ENCODE results near the gene CLEC4C.
"Not testable (repeated sequence)": the region's sequence is repeated elsewhere in the genome, so short reads cannot be mapped to it uniquely, and the experiment has no call there.

CLEC4C gene

DNA sequence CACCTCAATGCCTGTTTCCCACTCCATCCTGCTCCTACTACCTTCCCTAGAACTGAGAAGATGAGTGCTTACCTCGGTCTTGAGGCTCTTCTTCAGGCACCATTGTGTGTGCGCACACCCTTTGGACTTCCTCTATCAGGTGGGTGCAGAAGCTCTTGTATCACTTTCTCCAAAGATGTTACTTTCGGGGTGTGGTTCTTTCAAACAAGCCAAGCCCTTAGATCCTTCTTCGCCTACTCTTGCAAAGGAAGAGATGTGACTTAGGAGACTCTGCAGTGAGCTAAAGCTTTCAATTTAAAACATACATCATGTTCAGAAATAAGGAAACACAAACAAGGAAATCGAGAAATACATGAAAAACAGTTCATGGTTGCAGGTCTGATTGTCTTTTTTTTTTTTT is at the start of gene CLEC4C:
Gene CLEC4C, minus strand, starts transcription at position 130 of the 400 bp plus-strand sequence. Its CDS starts 27 bp downstream, at position 103.
- no peak for DNase-seq

GRCh38 chr12:7793211-7793610 is 46.0 kb upstream of the CLEC4C start:
- DNase-seq = no peak

DNA sequence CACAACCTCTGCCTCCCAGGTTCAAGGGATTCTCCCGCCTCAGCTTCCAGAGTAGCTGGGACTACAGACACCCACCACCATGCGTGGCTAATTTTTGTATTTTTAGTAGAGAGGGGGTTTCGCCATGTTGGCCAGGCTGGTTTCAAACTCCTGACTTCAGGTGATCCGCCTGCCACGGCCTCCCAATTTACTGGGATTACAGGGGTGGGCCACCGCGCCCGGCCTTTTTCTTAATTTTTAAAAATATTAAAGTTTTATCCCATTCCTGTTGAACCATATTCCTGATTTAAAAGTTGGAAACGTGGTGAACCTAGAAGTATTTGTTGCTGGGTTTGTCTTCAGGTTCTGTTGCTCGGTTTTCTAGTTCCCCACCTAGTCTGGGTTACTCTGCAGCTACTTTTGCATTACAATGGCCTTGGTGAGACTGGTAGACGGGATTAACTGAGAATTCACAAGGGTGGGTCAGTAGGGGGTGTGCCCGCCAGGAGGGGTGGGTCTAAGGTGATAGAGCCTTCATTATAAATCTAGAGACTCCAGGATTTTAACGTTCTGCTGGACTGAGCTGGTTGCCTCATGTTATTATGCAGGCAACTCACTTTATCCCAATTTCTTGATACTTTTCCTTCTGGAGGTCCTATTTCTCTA is 41.8 kb upstream of the CLEC4C start, which contains the start of gene NANOG:
Gene NANOG, plus strand, starts transcription at position 519 of the 645 bp plus-strand sequence. CDS start 213 bp downstream, outside the sequence.
- not testable (repeated sequence) for DNase-seq

GRCh38 chr12:7788294-7788660 is 41.1 kb upstream of the CLEC4C start:
- DNase-seq = no peak

- DNase-seq = no peak
Measured at GRCh38 chr12:7787574-7788293, 40.6 kb upstream of the CLEC4C start.

- DNase-seq = no peak
Measured at GRCh38 chr12:7784701-7785100, 37.5 kb upstream of the CLEC4C start.

- DNase-seq = not testable (repeated sequence)
Measured at GRCh38 chr12:7783433-7783832, 36.3 kb upstream of the CLEC4C start.

DNA sequence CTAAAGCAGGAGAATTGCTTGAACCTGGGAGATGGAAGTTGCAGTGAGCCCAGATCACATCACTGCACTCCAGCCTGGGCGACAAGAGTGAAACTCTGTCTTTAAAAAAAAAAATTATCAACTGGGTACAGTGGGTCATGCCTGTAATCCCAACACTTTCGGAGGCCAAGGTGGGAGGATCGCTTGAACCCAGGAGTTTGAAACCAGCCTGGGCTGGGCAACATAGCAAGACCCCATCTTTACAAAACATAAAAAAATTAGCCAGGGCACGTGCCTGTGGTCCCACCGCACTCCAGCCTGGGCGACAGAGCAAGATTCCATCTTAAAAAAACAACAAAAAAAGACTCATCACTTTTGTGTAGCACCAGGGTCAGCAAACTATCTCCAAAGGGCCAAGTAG is 34.9 kb upstream of the CLEC4C start:
- DNase-seq = no peak

DNA sequence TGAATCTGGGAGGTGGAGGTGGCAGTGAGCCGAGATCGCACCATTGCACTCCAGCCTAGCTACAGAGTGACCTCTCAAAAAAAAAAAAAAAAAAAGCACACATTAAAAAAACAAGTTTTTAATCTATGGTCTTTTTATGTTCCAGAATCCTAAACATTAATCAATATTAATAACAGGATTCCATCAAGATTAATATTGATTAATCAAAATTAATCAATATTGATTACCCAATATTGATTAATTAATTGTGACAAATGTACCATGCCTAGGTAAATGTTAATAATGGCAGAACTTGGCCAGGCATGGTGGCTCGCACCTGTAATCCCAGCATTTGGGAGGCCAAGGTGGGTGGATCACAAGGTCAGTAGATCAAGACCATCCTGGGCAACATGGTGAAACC is 34.1 kb upstream of the CLEC4C start:
- DNase-seq = no peak

DNA sequence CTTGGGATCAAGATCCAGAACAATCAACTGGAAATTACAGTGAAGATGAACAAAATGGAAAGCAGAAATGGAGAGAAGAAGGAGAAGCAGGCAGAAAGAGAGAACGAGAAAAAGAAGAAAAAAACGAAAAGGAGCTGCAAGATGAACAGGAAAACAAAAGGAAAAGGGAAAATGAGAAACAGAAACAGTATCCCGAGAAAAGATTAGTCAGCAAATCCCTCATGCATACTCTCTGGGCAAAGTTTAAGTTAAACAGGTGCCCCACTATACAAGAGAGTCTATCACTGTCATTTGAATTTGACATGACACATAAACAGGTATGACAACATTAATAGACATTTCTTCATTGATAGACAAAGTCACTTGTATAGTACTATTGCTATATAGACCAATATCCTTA is 22.8 kb upstream of the CLEC4C start:
- DNase-seq = no peak

DNA sequence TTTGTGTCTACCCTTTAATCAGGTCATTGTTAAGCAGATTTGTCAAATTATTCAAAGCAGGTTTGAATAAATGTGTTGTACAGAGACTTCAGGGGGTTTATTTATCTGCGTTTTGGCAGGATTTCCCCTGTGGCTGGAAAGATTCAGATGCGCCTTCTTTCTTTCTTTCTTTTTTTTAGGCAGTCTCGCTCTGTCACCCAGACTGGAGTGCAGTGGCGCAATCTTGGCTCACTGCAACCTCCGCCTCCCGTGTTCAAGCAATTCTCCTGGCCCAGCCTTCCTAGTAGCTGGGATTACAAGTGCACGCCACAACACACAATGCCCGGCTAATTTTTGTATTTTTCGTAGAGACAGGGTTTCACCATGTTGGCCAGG is 11.6 kb upstream of the CLEC4C start:
- DNase-seq = no peak

DNA sequence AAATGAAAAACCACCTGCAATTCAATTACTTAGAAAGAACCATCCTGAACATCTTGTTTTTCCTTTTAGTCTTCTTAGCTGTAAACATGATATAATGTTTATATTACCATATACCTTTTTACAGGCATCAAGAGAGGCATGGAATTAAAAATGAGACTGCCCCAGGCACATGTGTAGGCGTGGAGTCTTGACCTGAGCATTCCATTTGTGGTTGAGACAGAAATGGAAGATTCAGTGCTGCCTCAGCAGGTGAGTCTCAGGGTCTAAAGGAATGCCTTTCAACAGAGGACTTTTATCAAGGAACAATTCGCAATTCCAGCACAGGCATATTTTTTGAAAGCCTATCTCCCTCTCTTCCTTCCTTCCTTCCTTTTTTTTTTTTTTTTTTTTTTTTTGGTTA is 9.8 kb upstream of the CLEC4C start:
- no peak for DNase-seq

DNA sequence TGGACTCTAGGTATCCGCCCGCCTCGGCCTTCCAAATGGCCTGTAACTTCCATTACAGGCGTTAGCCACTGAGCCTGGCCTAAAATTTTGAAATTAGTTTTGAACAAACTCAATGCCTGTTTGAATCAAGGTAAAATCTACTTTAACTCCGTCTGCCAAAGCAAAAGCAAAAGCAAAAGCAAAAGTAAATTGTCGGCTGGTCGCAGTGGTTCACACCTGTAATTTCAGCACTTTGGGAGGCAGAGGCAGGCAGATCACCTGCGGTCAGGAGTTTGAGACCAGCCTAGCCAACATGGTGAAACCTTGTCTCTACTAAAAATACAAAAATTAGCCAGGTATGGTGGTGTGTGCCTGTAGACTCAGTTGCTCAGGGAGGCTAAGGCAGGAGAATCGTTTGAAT is 8.5 kb upstream of the CLEC4C start:
- DNase-seq = peak; percentile 30

DNA sequence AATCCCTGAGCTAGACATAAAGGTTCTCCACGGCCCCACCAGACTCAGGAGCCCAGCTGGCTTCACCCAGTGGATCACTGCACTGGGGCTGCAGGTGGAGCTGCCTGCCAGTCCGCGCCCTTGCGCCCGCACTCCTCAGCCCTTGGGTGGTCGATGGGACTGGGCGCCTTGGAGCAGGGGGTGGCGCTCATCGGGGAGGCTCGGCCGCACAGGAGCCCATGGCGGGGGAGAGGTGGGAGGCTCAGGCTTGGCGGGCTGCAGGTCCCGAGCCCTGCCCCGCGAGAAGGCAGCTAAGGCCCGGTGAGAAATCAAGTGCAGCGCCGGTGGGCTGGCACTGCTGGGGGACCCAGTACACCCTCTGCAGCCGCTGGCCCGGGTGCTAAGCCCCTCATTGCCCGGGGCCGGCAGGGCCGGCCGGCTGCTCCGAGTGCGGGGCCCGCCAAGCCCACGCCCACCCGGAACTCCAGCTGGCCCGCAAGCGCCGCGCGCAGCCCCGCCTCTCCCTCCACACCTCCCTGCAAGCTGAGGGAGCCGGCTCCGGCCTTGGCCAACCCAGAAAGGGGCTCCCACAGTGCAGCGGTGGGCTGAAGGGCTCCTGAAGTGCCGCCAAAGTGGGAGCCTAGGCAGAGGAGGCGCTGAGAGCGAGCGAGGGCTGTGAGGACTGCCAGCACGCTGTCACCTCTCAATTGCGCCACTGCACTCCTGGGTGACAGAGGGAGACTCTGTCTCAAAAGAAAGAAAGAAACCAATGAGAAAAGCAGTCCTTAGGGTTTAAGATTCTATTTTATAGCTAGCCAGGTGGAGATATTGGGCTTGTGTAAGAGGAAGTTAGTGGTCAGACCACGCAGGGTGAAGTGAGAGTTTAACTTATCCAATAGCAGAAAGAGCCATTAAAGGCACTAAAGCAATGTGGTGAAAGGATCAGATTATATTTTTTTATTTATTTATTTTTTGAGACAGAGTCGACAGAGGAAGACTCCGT is 5.1 kb upstream of the CLEC4C start:
- not testable (repeated sequence) for DNase-seq

GRCh38 chr12:7751394-7751793 is 4.2 kb upstream of the CLEC4C start:
- no peak for DNase-seq

DNA sequence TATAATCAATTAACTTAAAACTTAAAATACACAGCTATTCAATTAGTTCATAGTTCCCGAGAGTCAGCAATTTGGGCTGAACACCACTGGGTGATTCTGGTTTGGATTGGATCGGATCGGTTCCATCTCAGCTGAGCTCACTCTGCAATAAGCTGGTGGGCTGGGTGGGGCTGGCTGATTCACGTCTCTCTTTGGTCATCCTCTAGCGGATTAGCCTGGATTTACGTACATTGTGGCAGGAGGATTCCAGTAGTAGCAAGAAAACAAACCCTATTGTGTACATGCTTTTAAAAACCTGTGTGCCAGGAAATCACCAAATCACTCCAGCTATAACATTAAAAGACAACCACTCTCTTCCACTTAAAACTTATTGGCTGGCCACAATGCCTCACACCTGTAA is 3.2 kb upstream of the CLEC4C start:
- DNase-seq = no peak

- DNase-seq = no peak
Measured at GRCh38 chr12:7749442-7749841, 2.3 kb upstream of the CLEC4C start.

- DNase-seq = no peak
Measured at GRCh38 chr12:7748852-7749251, 1.7 kb upstream of the CLEC4C start.

DNA sequence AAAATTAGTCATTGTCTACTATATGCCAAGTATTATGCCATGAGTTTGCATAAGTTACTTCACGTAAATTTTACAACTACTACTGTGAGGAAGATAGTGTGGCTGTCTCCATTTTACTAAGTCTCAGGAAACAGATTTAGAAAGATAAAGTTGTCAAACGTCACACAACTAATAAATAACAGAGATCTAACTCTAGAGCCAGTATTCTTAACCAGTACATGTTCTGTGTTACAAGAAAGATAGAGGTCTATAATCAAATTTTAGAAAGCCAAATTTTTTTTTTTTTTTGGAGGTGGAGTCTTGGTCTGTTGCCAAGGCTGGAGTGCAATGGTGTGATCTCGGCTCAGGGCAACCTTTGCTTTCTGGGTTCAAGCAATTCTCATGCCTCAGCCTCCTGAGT is 14.2 kb downstream of the CLEC4C start:
- no peak for DNase-seq

GRCh38 chr12:7731486-7731885 is 15.7 kb downstream of the CLEC4C start:
- DNase-seq = no peak

GRCh38 chr12:7730984-7731383 is 16.2 kb downstream of the CLEC4C start:
- DNase-seq = not testable (repeated sequence)

DNA sequence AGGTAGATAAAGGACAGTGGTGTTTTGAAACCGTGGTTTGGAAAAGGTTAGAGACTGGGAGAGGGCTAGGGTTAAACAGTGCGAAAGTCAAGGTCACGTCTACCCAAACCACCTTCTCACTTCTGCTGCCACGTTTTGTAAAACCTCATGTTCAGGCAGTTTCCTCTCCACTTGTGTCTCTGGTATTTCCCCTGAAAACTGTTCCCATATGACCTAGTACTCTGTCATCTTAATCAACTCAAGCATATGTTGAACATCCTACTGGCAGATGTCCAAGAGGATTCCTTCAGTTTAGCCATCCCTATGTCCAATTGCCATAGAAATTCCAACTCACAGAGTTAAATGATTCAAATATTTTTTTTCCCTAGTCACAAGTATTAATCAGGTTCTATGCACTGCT is 17.4 kb downstream of the CLEC4C start:
- DNase-seq = no peak

GRCh38 chr12:7723926-7724325 is 23.2 kb downstream of the CLEC4C start:
- no peak for DNase-seq
